ENCODE measurements around the gene JAZF1. TPM values are rescaled to one million over a fixed set of nuclear protein-coding genes. Genes with fewer than 3 reads are reported as not detected.

Gene JAZF1
- total RNA-seq, 2 experiments from 2014 or later, result 3.3 to 4.0 TPM

DNA sequence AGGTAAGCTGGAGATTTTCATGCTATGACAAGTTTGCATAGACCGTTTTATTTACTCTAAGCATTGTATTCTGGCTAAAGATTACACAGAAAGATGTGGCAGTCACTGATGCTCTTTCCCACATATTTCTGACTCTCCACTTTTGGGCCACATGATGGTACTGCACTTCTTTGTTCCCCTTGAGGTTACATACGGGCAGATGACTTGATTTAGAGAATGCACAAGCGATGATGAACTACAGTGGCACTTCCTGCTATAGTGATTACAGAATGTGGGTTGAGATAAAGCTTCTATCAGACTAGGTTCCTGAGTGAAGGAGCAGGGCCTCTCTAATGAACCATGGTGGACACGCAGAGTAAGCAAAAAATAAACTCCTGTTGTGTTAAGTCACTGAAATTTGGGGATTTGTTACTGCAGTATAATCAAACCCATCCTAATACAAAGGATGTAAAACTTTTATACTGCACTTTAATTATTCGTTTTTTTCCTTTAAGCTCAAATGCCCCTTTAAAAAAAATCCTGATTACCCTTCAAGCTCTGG, 262.8 kb downstream of the JAZF1 start:
- Mint-ChIP-seq H3K4me1 (ENCODE audit: low read depth) (no peaks in the 10 kb centered on the region), H3K27me3 (no peaks in the 10 kb centered on the region), H3K9me3 (no peaks in the 10 kb centered on the region), H3K36me3 (ENCODE audit: low read depth) (no peaks in the 10 kb centered on the region), H3K4me3 (no peak overlapping the region), H3K27ac (no peak overlapping the region)
- DNase-seq, result no peak
- ChIA-PET POLR2A (no interaction called here), CTCF (interaction anchor here (0.7 to 1.5 kb wide), 3 partner anchors 35 to 722 kb away, joined by 3 to 5 read pairs (median 3); no protein-coding TSS in a partner anchor)
- TF ChIP-seq, protein P1, sequence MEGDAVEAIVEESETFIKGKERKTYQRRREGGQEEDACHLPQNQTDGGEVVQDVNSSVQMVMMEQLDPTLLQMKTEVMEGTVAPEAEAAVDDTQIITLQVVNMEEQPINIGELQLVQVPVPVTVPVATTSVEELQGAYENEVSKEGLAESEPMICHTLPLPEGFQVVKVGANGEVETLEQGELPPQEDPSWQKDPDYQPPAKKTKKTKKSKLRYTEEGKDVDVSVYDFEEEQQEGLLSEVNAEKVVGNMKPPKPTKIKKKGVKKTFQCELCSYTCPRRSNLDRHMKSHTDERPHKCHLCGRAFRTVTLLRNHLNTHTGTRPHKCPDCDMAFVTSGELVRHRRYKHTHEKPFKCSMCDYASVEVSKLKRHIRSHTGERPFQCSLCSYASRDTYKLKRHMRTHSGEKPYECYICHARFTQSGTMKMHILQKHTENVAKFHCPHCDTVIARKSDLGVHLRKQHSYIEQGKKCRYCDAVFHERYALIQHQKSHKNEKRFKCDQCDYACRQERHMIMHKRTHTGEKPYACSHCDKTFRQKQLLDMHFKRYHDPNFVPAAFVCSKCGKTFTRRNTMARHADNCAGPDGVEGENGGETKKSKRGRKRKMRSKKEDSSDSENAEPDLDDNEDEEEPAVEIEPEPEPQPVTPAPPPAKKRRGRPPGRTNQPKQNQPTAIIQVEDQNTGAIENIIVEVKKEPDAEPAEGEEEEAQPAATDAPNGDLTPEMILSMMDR (IDR thresholded peaks at IDR 0.05), result no peak
- ATAC-seq, result no peak
- intact Hi-C loops (cut with micrococcal nuclease), result no loop called here

DNA sequence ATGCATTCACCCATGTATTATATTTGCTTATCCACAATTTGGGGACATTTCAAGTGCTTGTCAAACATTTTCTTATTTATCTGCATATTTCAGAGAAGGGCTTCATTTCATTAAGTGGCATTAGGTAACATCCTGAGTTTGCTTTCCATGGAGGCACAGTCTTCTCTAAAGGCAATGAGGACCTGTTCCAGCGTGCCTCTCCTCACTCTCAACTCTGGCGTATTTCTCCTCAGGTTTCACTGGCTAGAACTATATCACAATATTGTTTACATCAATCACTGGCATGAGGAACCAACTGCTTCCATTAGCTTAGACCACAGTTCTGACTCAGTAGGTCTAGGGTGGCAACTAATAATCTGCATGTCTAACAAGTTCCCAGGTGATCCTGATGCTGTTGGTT, 263.5 kb downstream of the JAZF1 start:
- no peaks in the 10 kb centered on the region for H3K9me3 Mint-ChIP-seq
- no peaks in the 10 kb centered on the region for H3K4me1 Mint-ChIP-seq (ENCODE audit: low read depth)
- H3K36me3 Mint-ChIP-seq (ENCODE audit: low read depth), result no peaks in the 10 kb centered on the region
- no peaks in the 10 kb centered on the region for H3K27me3 Mint-ChIP-seq
- no peak for ATAC-seq
- intact Hi-C loops (cut with micrococcal nuclease), result no loop called here
- TF ChIP-seq, protein P1 (IDR thresholded peaks at IDR 0.05), result no peak
- H3K4me3 Mint-ChIP-seq, result no peak overlapping the region
- DNase-seq, result no peak
- ChIA-PET POLR2A (no interaction called here), CTCF (interaction anchor here (0.7 to 1.0 kb wide), 2 partner anchors 35 to 104 kb away, joined by 3 read pairs; no protein-coding TSS in a partner anchor)
- H3K27ac Mint-ChIP-seq, result no peak overlapping the region

DNA sequence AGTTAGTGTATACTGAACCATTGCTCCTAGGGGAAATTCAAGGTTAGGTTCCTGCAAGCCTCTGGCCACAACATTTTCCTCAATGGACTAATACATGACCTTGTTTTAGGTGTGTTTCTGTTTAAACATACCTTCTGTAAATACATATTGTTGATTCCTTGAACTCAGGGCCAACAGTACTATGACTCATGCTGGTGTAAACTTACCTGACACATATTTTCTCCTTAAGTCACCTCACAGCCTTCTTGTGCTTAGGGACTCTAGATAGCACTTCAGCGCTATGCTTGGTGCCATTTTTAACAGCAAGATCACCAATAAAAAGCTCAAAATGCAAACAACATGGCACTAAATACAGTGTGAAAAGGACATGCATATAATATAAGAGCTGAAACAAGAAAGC, 264.2 kb downstream of the JAZF1 start:
- no peak for ATAC-seq
- Mint-ChIP-seq H3K4me3 (no peak overlapping the region), H3K9me3 (no peaks in the 10 kb centered on the region), H3K4me1 (ENCODE audit: low read depth) (no peaks in the 10 kb centered on the region), H3K27ac (no peak overlapping the region), H3K27me3 (no peaks in the 10 kb centered on the region), H3K36me3 (ENCODE audit: low read depth) (no peaks in the 10 kb centered on the region)
- CTCF ChIA-PET, result interaction anchor here (1.0 to 1.3 kb wide), 2 partner anchors 10 to 104 kb away, joined by 3 read pairs; no protein-coding TSS in a partner anchor
- intact Hi-C loops (cut with micrococcal nuclease), result no loop called here
- POLR2A ChIA-PET, result no interaction called here
- DNase-seq, result no peak
- TF ChIP-seq, protein P1 (IDR thresholded peaks at IDR 0.05), result no peak

DNA sequence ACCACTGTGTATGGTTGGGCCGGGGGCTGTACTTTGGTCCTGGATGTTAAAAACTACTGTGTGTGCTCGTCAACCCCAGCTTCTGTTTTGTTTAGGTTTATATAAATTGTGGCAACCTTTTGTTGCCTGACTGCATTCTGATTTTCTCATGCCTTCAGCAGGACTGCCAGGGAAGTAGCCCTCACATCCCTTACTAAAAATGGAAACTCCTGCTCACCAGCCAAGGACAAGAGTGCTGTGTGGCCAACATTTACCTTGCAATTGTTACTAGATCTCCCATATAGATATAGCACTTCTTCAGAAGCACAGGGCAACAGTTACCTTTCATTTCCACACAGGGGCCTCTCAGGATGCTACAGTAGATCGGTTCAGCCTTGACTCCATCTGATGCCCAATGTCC, 266.2 kb downstream of the JAZF1 start:
- TF ChIP-seq, protein P1 (IDR thresholded peaks at IDR 0.05), result no peak
- H3K4me1 Mint-ChIP-seq (ENCODE audit: low read depth), result no peaks in the 10 kb centered on the region
- POLR2A ChIA-PET, result no interaction called here
- CTCF ChIA-PET, result interaction anchor here (1.5 kb wide), 1 partner anchor 16 kb away, joined by 4 read pairs; no protein-coding TSS in a partner anchor
- H3K4me3 Mint-ChIP-seq, result no peak overlapping the region
- ATAC-seq, result no peak
- no peak for DNase-seq
- no peak overlapping the region for H3K27ac Mint-ChIP-seq
- no peaks in the 10 kb centered on the region for H3K27me3 Mint-ChIP-seq
- intact Hi-C loops (cut with micrococcal nuclease), result no loop called here
- no peaks in the 10 kb centered on the region for H3K9me3 Mint-ChIP-seq
- H3K36me3 Mint-ChIP-seq (ENCODE audit: low read depth), result no peaks in the 10 kb centered on the region

DNA sequence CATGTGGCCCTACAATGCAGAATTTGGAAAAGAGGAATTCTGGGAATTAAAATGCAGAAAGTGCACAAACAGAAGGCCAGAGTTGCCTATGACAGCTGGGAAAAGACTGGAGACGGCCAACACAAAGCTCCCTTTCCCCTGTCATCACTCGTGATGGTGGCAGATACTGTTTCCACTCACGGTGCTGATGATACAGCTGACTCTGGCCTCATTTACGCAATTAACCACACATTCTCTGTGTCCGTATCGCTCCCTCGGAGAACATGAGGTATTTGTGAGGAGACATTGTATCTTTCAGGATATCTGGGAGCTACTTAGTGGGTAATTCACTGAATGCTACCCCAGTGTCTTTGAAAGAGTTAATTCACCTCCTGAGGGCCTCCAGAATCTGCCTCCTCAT, 267.8 kb downstream of the JAZF1 start:
- Mint-ChIP-seq H3K9me3 (no peaks in the 10 kb centered on the region), H3K36me3 (ENCODE audit: low read depth) (no peaks in the 10 kb centered on the region), H3K27me3 (no peaks in the 10 kb centered on the region), H3K4me1 (ENCODE audit: low read depth) (no peaks in the 10 kb centered on the region), H3K27ac (no peak overlapping the region), H3K4me3 (no peak overlapping the region)
- intact Hi-C loops (cut with micrococcal nuclease), result no loop called here
- CTCF ChIA-PET, result no interaction called here
- no peak for ATAC-seq
- DNase-seq, result no peak
- TF ChIP-seq, protein P1 (IDR thresholded peaks at IDR 0.05), result no peak
- POLR2A ChIA-PET, result no interaction called here

Measured in activated CD8-positive, alpha-beta T cell treated with anti-CD3 and anti-CD28 coated beads for 36 hours (primary cell).